GM21381 (cell line): ENCODE results near the gene IGFBP6.
"Not testable (repeated sequence)": the region's sequence is repeated elsewhere in the genome, so short reads cannot be mapped to it uniquely, and the experiment has no call there.

ENCODE experiments used
- ATAC-seq: cut with Tn5 transposase; IDR thresholded peaks from one replicate; pipeline ENCODE4 v1.9.1; 2021; ENCODE audit warnings: mild to moderate bottlenecking, moderate library complexity; ENCODE audit not compliant: unreplicated experiment

IGFBP6 gene

DNA sequence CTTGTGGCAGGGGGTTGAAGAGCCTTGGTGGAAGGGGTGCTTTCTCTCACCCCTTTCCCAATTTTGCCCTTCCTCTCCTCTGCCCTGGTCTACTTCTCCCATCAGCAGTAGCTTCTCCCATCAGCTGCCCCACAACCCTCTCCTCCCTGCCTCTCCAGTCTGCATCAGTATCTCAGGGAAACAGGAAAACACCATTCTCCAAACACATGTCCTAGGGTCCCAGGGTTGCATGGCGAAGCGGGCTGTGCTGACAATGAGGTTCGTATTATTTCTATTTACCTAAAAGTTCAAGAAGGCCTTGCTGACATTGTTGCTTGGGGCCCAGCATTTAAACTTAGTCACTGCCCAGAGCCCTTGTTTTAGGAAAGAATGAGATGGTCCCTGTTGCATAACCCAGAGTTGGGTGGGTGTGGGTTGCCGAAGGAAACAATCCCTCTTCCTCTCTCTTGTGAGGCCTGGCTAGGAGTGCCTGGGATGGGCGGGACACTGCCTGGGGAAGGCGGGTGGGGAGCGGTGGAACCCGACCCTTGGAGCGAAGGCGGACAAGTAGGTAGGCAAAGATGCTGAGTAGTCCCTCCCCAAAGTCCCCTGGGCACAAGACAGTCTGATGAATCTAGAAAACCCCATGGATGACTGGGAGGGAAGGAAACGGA is 1.3 kb upstream of the IGFBP6 start:
- ATAC-seq = no peak

DNA sequence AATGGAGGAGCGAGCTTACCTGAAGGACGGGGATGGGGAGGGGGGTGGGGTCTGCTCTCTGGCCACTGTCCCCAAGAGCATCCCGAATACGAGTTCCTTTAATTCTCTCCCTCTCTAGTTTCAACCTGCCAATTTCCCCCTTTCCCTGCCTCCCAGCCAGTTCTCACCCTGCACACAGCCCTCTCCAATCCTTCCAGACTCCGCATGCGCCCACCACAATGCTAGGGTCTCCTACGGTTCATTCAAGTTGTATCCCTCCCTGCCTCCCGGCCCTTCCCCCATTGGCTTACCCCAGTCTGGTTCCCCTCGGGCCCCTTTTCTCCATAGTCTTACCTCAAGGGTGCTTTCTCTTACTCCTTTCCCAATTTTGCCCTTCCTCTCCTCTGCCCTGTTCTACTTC is 708 bp upstream of the IGFBP6 start:
- ATAC-seq = no peak

DNA sequence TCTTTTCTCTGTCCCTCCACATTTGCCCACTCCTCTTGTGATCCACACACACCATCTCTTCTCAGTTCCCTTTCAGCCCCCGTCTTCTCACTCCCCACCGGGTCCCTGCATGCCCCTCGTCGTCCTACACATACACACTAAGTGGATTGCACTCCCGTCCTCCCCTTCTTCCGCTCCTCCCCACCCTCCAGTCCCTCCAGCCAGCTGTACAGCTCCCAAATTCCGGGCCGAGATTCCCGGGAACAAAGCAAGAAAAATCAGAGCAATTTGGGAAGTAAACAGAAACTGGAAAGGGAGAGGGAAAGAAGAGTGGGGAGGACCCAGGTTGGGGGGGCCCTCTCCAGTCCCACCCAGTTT is 282 bp upstream of the IGFBP6 start:
- no peak for ATAC-seq

DNA sequence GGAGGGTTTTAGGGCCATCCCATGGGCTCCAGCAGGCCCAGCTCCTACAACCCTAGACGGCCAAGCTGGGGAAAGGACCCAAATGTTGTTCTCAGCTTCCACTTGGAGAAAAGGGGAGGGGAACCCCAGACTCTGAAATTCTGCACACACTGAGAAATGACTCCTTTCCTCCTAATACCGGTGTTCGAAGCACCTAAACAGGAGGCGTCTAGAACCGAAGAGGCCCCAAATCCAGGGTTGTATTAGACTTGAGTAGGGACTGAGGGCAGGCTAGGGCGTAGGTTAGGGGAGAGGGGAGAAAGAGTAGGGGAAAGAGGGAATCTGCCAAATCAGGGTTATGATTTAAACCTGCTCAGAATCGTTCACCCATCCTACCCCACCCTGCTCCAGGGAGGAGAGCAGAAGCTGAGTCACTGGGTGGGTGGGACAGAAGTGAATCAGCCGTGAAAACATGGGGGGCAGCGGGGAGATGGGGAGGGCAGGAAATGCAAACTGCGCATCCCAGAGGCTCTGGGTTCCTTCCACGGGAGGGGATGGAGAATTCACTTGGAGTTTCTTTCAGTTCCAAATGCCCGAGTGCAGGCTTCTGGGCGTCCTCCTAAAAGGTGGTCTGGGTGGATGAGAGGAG is 1.0 kb downstream of the IGFBP6 start:
- ATAC-seq = no peak

DNA sequence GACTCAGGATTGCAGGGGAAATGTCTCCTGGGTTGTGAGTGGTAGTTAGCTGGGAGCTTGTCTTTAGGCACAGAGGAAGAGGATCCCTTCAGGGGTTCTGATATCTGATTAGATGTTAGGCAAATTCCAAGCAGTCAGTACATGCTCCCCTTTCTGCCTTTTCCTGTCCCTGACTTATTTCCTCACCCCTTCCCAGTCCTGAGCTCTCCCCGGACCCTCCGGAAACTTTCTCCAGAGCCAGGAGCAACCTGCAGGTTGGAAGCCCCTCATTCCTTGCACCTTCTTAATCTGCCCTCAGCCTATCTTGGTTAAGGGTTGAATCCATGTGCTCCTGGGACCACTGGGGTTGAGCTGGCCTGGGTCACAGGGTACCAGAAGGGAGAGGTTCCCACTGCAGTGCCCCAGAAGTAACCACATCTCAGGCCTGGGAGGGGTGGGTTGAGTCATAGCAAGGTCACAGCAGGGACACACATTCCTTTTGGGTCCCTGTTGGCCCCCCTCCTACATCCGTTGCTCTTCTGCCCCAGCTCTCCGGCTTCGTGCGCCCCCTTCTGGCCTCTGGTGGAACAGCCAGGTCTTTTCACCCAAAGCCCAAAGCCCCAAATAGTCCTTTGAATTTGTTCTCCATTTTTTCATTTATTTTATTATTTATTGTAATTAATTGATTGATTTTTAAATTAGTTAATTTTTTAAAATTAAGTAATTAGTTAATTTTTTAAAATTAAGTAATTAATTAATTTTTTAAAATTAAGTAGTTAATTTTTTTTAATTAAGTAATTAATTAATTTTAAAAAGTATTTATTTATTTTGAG is 1.8 kb downstream of the IGFBP6 start:
- ATAC-seq = no peak

DNA sequence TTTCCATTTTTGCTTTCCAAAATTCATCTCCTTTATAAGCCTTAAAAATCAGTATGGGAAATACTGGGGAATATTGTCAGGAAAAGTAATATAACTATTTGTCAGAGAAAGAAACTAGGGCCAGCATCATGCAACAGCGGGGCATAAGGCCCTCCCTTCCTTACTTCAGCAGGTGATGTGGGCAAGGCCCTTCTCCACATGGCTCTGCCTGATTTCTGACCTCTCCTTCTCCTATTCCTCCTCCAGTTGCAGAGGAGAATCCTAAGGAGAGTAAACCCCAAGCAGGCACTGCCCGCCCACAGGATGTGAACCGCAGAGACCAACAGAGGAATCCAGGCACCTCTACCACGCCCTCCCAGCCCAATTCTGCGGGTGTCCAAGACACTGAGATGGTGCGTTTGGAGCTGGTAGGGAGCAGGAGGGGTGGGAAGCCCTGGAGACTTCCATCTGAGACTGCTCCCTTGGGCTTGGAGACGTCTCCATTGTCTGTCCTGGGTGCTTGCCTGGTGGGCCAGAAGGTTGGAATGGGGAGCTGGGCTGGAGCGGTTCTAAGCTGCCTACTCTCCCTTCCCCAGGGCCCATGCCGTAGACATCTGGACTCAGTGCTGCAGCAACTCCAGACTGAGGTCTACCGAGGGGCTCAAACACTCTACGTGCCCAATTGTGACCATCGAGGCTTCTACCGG is 3.1 kb downstream of the IGFBP6 start:
- no peak for ATAC-seq

DNA sequence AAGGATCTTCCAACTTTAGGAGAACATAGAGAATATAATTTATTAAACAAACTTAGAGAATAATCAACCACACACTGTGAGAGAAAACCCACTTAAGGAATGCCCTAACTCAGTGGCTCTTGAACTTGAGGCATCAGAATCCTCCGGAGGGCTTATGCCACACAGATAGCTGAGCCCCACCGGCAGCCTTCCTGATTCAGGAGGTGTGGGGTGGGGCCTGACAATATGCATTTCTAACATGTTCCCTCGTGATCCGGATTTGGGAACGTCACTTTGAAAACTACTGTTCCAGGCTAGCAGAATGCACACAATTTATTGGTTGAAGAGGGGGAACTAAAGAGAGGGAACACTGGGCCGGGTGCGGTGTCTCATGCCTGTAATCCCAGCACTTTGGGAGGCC is 3.8 kb downstream of the IGFBP6 start:
- no peak for ATAC-seq

DNA sequence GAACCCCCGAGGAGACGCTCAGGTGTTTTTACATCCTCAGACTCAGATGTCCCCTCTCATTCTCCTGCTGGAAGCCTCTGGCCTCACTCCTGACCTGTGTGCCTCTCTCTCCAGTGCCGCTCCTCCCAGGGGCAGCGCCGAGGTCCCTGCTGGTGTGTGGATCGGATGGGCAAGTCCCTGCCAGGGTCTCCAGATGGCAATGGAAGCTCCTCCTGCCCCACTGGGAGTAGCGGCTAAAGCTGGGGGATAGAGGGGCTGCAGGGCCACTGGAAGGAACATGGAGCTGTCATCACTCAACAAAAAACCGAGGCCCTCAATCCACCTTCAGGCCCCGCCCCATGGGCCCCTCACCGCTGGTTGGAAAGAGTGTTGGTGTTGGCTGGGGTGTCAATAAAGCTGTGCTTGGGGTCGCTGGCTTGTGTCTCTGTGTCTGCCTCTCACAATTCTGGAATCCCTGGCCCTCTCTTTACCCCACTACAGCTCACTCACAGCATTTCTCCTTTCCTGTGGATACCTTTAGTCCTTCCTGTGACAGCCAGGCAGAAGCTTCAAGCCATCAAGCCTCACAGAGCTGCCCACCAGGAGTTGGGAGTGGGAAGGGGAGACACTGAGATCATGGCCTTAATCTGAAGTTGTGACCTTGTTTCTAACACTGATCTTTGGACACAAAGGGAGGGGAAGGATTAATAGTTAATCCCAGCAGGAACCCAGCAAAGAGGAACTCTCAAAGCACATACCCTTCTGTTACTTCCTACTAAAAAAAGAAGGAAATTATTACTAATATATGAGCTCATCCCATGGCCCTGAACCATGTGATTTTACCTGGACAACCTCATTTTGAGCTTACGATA is 4.7 kb downstream of the IGFBP6 start:
- ATAC-seq = no peak

DNA sequence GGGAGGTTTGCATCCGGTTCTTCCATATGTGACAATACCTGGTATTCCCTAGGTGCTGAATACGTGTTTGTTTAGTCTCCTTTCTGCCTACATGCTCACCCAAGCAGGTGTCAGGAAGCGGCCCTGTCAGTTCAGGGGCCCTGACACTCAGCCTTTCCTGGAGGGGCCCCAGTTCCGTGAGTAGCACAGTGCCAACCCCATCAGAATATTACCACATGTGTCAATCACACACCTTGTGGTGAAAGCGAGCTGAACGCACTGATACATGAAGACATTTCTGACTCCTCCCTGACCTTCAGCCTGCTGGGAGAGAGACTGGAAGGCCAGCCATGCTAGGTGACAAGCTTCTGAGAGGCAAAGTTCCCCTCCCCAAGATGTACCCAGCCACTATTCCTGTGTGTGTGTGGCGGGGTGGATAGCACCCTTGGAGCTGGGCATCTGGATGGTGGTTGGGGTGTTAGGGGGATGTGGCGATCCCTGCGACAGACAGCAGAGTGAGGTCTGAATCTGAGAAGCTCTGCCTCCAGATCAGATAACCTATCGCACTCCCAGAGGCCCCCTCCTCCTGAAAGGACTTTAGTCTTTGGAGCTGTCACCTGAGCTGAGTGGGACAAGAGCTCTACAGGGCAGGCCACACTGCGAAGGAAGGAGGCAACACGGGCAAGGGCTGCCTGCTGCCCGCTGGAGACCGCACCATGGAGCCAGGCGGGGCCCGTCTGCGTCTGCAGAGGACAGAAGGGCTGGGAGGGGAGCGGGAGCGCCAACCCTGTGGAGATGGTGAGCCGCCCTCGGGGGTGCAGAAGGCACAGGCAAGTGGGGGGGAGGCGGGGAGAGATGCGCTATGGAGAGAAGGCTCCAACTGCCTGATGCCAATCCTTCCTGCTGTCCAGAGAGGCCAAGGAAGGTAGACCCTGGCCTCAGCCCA is 5.7 kb downstream of the IGFBP6 start, which contains the start of gene SOAT2:
TSS of gene SOAT2 (plus strand) at position 604 of the 925 bp plus-strand sequence. CDS start at position 696, 92 bp downstream.
- ATAC-seq = peak; percentile 66

DNA sequence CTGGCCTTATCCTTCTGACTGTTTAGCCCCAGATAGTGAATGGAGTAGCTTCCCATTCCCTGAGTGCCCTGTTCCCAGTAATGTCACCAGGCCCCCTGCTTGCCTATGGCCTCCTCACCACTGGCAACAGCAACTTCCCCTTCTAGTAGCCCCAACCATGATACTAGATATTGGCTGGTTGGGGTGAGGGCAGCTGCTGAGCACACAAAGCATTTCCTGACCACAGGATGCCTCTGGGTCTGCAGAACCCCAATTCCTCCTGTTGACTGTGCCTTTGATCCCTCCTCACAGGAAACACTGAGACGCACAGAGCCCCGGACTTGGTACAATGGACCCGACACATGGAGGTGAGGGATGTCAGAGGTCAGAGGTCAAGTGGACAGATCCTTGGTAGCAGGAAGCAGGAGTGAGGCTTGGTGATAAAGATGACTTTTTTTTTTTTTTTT is 6.4 kb downstream of the IGFBP6 start:
- no peak for ATAC-seq

DNA sequence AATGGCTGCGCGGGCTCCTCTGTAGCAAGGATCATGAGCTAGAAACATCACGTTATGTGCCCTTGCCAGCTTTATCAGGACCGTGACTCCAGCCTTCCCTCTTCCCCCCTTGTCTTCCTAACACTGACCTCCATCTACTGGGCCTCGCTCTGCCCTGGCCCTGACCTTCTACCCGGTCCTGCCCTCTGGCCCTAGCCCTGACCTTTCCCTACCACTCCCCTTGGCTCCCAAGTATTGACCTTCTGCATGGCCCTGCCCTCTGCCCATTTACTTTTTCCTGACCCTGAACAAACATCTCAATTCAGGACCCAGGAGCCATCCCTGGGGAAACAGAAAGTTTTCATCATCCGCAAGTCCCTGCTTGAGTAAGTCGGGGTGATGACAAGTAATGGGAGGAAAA is 7.8 kb downstream of the IGFBP6 start:
- ATAC-seq = no peak

DNA sequence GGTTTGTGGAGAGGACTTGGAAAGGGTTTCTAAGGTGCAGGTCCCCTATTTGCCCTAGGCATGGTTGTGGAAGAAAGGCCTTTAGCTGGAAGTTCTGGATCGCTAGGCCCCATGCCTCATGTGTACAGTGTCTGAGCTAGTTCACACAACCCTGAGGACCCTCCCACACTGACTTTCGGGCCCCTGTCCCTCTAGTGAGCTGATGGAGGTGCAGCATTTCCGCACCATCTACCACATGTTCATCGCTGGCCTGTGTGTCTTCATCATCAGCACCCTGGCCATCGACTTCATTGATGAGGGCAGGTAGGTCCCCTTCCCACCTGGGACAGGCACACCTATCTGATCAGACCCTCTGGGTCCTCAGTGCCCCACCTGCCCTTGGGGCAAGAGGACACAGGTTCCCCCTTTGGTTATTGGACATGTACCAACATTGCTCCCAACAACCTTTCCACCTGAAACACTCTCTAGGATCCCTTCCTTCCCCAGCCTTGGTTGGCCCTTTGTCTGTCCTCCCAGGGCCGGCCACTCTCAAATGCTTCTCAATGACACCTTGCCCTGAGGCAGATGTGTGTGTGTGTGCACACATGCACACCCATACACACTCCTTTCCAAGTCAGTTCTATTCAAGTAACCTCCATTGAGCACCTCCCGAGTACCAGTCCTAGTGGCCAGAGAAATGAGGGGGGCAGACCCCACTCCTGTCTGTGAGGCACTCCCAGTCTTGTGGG is 8.4 kb downstream of the IGFBP6 start:
- no peak for ATAC-seq

DNA sequence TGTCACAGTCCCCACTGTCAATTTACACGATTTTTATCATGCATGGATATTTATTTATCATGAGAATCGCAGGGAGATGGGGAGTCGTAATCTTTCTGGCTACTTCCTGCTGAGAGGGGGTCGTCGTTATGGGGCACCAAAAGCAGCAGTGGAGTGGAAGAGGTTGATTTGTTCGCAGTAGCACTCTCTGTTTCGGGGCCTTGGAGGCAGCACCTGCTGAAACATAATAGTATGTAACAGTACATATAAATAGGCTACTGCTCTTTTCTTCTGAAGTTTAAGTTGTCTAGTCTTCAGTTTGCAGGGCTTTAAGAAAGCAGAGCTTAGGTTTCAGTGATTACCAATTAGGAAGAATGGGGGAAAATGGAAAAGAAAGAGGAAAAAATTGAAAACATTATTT is 9.7 kb downstream of the IGFBP6 start:
- ATAC-seq = no peak

DNA sequence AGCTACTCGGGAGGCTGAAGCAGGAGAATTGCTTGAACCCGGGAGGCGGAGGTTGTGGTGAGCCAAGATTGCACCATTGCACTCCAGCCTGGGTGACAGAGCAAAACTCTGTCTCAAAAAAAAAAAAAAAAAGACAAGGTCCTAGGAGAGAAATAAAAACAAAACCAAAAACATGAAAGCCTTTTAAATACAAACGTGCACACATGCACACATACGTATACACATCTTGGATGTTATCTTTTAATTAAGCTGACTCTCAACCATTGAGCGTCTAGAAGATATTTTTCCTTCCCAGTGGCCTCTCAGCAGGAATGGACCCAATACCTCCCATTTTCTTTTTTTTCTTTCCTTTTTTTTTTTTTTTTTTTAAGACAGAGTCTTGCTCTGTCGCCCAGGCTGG is 15.0 kb downstream of the IGFBP6 start:
- not testable (repeated sequence) for ATAC-seq

DNA sequence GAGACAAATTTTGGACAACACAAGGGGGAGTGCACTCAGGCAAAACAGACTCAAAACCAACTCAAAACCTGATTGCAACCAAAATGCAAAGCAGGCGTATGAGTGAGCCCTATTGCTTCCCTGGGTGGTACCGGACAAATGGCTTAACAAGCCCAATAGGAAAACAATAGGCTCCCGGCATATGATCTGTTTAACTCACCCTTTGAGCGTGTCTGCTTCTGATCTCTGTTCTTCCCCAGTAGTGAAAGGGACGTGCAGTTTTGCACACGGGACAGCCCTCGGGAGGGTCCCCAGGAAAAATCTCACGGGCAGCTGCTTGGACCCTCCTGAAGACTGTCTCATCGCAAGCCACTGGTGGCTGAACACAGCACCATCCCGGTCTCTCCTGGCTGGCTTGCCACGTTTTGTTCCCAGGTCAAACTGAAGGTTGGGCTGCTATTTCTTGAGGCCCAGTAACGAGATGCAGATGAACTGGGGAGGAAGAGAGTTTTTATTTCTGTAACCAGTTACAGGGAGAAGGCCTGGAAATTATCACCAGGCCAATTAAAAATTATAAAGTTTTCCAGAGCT is 15.8 kb downstream of the IGFBP6 start:
- no peak for ATAC-seq

DNA sequence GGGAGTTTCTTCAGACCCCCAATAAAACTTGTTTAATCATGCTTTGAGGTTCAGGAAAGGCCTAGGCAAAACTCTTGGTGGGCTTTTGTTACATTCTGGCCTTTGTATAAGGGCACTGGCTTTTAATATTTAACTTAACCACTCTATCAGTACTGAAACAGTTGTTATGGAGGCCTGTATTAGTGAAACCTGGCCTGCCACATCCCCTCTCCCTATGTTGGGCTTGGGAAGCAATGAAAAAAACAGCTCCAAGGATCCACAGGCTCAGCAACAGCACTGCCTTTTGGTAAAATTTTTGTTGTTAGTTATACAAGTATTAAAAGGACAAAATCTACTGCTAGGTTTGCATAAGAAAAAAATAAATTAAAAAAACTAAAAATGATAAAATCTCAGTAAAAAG is 16.5 kb downstream of the IGFBP6 start:
- ATAC-seq = no peak

DNA sequence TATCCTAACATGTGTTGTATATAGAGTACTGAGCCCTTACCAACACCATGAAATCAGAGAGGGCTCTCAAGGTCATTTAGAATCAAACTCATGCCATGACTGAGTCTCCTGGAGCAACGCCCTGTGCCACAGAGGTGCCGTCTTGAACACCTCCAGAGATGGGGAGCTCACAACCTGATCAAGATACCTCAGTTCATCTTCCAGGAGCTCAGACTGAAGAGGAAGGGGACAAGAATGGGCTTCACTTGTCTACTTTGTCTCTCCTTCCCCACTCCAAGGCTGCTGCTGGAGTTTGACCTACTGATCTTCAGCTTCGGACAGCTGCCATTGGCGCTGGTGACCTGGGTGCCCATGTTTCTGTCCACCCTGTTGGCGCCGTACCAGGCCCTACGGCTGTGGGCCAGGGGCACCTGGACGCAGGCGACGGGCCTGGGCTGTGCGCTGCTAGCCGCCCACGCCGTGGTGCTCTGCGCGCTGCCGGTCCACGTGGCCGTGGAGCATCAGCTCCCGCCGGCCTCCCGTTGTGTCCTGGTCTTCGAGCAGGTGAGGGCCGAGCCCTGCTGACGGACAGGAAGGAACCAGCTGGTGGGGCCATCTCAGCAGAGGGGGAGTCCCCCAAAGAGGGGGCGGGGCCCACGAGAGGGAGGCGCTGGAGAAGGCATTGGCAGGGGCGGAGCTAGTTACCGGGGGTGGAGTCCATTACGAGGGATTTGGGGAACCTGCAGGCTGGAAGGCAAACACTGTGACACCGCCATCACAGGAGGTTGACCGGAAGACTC is 17.8 kb downstream of the IGFBP6 start:
- no peak for ATAC-seq
